ENCODE results near the gene PTPN1.

PTPN1 gene

DNA sequence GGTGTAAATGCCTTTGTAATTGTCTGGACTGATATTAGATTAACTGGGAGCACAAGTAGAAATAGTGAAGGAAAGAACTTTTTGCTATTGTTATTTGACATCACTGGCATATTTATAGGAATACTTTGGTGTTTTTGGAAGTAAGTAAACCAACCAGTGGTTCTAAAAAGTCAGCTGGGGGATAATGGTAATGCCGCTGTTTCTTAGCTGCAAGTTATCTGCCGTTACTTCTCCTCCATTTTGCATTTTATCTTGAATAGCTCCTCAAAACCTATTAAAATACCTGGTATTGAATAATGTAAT is 3.8 kb downstream of the PTPN1 start:
- peak overlapping the region; percentile 99 for H3K4me3 ChIP-seq (ENCODE audit: low read depth, low read length)
- TF ChIP-seq, protein P1, sequence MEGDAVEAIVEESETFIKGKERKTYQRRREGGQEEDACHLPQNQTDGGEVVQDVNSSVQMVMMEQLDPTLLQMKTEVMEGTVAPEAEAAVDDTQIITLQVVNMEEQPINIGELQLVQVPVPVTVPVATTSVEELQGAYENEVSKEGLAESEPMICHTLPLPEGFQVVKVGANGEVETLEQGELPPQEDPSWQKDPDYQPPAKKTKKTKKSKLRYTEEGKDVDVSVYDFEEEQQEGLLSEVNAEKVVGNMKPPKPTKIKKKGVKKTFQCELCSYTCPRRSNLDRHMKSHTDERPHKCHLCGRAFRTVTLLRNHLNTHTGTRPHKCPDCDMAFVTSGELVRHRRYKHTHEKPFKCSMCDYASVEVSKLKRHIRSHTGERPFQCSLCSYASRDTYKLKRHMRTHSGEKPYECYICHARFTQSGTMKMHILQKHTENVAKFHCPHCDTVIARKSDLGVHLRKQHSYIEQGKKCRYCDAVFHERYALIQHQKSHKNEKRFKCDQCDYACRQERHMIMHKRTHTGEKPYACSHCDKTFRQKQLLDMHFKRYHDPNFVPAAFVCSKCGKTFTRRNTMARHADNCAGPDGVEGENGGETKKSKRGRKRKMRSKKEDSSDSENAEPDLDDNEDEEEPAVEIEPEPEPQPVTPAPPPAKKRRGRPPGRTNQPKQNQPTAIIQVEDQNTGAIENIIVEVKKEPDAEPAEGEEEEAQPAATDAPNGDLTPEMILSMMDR (IDR thresholded peaks at IDR 0.05; ENCODE audit: insufficient read depth, low read depth, low read length, missing control alignments), result no peak
- no peak for DNase-seq (ENCODE audit: low read depth)

DNA sequence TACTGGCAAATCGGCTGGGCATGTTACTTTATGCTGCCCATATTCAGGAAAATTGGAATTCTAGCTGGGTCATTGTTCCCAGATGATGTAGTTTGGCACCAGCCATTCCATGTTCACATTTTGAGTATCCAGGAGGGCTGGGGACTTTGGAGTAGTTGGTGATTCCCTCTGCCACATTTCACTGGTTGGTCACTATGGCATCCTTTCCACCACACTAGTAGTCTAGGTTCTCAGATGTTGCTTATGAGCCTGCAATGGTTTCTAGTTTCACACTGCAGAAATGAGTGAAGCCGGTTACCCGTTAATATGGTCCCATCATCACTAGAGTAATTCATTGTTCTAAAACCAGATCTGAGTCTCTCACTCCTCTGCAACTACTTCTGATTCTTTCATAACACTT is 4.6 kb downstream of the PTPN1 start:
- TF ChIP-seq, protein P1 (IDR thresholded peaks at IDR 0.05; ENCODE audit: insufficient read depth, low read depth, low read length, missing control alignments), result no peak
- peak; percentile 85 for DNase-seq (ENCODE audit: low read depth)
- H3K4me3 ChIP-seq (ENCODE audit: low read depth, low read length), result peak overlapping the region; percentile 99

DNA sequence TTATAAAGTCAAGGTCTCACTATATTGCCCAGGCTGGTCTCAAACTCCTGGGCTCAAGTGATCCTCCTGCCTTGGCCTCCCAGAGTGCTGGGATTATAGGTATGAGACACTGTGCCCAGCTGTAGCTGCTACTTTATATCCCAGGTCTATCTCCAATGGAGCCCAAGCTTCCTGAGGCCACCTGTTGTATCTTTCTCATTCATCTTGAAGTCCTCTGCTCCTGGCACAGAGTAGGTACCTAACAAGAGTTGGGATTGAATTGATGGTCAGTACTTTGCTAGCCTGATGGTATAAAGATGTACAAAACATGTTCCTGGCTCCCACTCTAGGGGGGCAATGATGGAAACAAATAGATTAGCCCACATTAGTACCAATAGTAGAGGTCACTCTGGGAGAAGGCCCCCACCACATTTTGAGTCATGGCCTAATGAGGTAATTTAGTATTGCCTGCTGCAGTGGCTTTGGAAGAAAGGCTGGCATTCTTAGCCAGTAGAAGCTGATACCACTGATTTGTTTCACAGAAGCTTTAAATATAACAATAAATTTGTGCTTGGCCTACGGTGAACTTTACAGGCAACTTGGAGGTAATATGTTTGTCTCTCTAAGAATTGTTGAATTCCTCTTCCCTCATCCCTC is 5.4 kb downstream of the PTPN1 start:
- TF ChIP-seq, protein P1 (IDR thresholded peaks at IDR 0.05; ENCODE audit: insufficient read depth, low read depth, low read length, missing control alignments), result no peak
- peak overlapping the region; percentile 99 for H3K4me3 ChIP-seq (ENCODE audit: low read depth, low read length)
- DNase-seq (ENCODE audit: low read depth), result no peak

DNA sequence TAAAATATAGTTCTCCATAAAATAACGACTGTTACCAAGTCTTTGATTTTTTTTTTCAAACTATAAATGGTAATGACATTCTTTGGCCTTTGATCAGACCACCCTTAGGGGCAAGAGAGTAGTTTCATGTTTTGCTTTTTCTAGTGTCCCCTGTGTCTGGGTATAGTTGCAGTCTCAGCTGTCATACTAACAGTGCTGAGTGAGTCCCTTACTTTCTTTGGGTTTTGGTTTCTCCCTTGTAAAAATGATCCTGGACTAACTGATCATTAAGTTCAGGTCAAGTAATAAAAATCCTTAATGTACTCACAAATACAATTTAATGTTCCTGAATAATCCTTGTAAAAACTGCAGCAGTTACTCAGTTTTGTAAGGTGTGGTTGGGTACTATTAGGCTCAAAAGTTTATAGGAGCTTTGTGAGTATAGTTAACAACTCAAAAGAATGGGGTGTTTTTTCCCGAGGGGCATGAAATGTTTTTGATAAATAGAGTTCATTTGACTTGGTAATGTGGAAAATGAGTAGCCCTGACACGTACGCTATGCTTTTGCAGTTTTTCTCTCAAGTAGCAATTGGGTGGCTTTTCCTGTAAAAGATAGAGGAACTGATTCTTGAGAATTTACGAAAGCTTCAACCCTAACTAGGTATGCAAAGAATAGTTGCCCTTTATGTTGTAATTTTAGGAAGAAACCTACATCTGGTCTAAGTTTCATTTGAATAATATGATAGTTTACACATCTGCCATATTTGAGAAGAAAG is 6.2 kb downstream of the PTPN1 start:
- H3K4me3 ChIP-seq (ENCODE audit: low read depth, low read length), result peak overlapping the region; percentile 99
- peak; percentile 82 for DNase-seq (ENCODE audit: low read depth)
- TF ChIP-seq, protein P1 (IDR thresholded peaks at IDR 0.05; ENCODE audit: insufficient read depth, low read depth, low read length, missing control alignments), result no peak

DNA sequence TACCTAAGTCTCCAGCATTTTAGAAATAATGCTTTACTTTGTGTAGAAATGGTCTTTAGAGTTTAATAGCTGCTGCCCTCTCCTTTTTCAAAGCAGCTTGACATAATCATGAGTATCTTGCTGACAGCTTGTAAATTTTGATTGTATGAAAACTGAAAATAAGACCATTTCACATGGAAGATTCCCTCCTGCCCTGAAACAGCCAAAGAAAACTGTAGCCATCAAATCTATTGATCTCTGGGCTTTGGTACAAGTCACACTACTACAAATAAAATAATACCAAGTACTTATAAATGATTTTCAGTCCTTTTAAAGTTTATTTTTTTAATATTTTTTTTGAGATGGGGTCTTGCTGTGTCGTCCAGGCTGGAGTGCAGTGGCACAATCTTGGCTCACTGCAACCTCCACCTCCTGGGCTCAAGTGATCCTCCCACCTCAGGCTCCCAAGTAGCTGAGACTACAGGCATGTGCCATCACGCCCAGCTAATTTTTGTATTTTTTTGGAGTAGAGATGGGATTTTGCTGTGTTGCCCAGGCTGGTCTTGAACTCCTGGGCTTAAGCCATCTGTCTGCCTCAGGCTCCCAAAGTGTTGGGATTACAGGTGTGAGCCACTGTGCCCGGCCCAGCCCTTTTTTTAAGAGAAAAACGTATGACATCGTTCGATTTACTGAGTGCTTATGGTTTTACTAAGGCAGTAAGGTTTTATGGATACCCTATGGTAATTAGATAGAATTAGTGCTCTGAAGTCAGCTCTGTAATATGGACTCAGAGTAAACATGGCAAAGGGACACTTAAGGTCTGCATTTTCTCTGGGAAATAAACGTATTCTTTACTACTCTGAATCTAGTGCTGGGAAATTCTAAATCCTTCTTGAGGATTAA is 7.0 kb downstream of the PTPN1 start:
- peak overlapping the region; percentile 58 for H3K4me3 ChIP-seq (ENCODE audit: low read depth, low read length)
- DNase-seq (ENCODE audit: low read depth), result no peak
- TF ChIP-seq, protein P1 (IDR thresholded peaks at IDR 0.05; ENCODE audit: insufficient read depth, low read depth, low read length, missing control alignments), result no peak

DNA sequence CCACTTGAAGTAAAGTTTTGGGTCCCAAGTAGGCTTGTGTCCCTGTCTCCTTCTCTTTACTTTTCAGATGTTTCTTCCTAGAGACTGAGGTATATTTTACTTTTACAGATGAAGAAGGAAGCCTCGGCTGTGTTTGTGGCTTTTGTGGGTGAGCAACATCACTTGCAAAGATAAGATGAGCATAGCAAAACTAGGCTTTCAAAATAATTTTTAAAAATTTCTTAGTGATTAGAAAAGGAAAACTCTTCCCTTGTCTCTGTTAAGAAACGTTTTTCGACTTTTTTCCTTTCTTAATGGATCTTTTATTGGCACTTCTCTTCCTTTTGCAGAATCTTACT is 7.6 kb downstream of the PTPN1 start:
- no peak for DNase-seq (ENCODE audit: low read depth)
- TF ChIP-seq, protein P1 (IDR thresholded peaks at IDR 0.05; ENCODE audit: insufficient read depth, low read depth, low read length, missing control alignments), result no peak
- H3K4me3 ChIP-seq (ENCODE audit: low read depth, low read length), result peak overlapping the region; percentile 58
